Heart left ventricle (tissue), 16 donors: ENCODE results near the gene GJB2. TPM values are rescaled to one million over a fixed set of nuclear protein-coding genes. Genes with fewer than 3 reads are reported as not detected.

Source experiments
- ATAC-seq, 4 donors: fragments of 200-7000 bp; cut with Tn5 transposase; one replicate each; pipeline ENCODE4 v1.9.1; 2020 to 2022; ENCODE audit warnings: moderate library complexity in 4 of 4, mild to moderate bottlenecking in 3 of 4, moderate number of reproducible peaks in 1 of 4
- DNase-seq, 5 donors: peaks; one replicate each; pipeline ENCODE4 v3.0.0-alpha.2; 2020
- H3K27ac ChIP-seq, 12 donors: fragments of 200-600 bp; sonication (generic) in 4 of 12; one replicate each; pipeline versions ENCODE4 v1.5.0 to v1.8.0; 2016 to 2022; ENCODE audit warnings: mild to moderate bottlenecking in 2 of 12
- H3K27me3 ChIP-seq, 9 donors: fragments of 200-600 bp; sonication (generic) in 2 of 9; one replicate each; pipeline versions ENCODE4 v1.5.1 to v1.8.0; 2016 to 2022; ENCODE audit warnings: mild to moderate bottlenecking in 3 of 9
- H3K36me3 ChIP-seq, 9 donors: fragments of 200-600 bp; sonication (generic) in 2 of 9; one replicate each; pipeline versions ENCODE4 v1.5.0 to v1.8.0; 2018 to 2022; ENCODE audit warnings: mild to moderate bottlenecking in 2 of 9
- H3K4me1 ChIP-seq, 12 donors: fragments of 200-600 bp; sonication (generic) in 4 of 12; one replicate each; pipeline versions ENCODE4 v1.5.0 to v1.8.0; 2016 to 2022; ENCODE audit warnings: mild to moderate bottlenecking in 3 of 12
- H3K4me3 ChIP-seq, 12 donors: fragments of 200-600 bp; sonication (generic) in 4 of 12; one replicate each; pipeline versions ENCODE4 v1.5.0 to v1.8.0; 2017 to 2022; ENCODE audit warnings: mild to moderate bottlenecking in 9 of 12, moderate library complexity in 4 of 12
- H3K9me3 ChIP-seq, 12 donors: fragments of 200-600 bp; sonication (generic) in 4 of 12; one replicate each; pipeline versions ENCODE4 v1.5.0 to v1.8.0; 2016 to 2022; ENCODE audit warnings: mild to moderate bottlenecking in 1 of 12
- CTCF ChIP-seq, 12 donors: fragments of 200-600 bp; sonication (generic) in 4 of 12; IDR thresholded peaks; one replicate each; pipeline versions ENCODE4 v1.5.0 to v1.8.0; 2018 to 2022; ENCODE audit warnings: antibody characterized with exemption in 12 of 12, mild to moderate bottlenecking in 5 of 12
- POLR2A ChIP-seq, 2 donors: fragments of 450-650 bp; IDR thresholded peaks; one replicate each; pipeline ENCODE4 v1.6.1; 2017; ENCODE audit warnings: antibody characterized with exemption in 2 of 2, mild to moderate bottlenecking in 2 of 2, moderate library complexity in 2 of 2
- WGBS, 4 donors: extraction: QIAGEN DNeasy Blood & Tissue Kit in 2 of 4; methylation state at CpG; one replicate each; pipeline versions ENCODE4 v1.1.5 to v1.1.7; 2013 to 2018; 5-methylcytosine and 5-hydroxymethylcytosine counted together
- intact Hi-C, 10 donors: fragments of 100-400 bp; cut with DNase I; formaldehyde crosslinking; loops; one replicate each; pipeline versions ENCODE4 v1.11.1 to v1.14.2; 2022
- polyA plus RNA-seq, 2 donors: library from polyadenylated mRNA; stranded (reverse); fragments of 200-250 nt; gene quantifications; one replicate each; pipeline ENCODE4 v1.2.3, GENCODE V29; 2013
- total RNA-seq, 9 donors: library from RNA; depleted of rRNA in 2 of 9; stranded (reverse); fragments of >200 nt in 2 of 9; fragmentation: NEBNext Ultra II Directional in 3 of 9; extraction: Animal tissue kit (Norgen Biotek cat#: 25700) in 3 of 9; gene quantifications; one replicate each; pipeline versions ENCODE4 v1.1.0 to v1.2.4, GENCODE V29; 2016 to 2023
- donor health status: ischemic (EF 13 %, LVEDD 7.1; RV severe dilation, severe dysfunction).
- donor health status: healthy with polysubstance abuse.
- donor health status: DM: no; HTN: yes; CAD: no.
- donor health status: DM: no; HTN: no; CAD: no.
- donor health status: ischemic (EF 25% LVEDD 6.9; RV normal size, moderate dysfunction).
- donor health status: ischemic (EF 25% LVEDD 5.7; RV mildly dilated, moderate dysfunction).
- donor health status: healthy.
- donor health status: DM: yes; HTN: yes; CAD: no.
- donor health status: ischemic (EF 35%, LVEDD 5.7; RV mildly dilated, moderate dysfunction).
- donor health status: nonischemic (EF 11% LVEDD 7.7; RV severe dilation, severe dysfunction).
- donor health status: DM: yes; HTN: yes; CAD: no.
- donor health status: PGD.
- donor health status: ischemic (EF 29% LVEDD 5.4; RV normal size, mild dysfunction).
- donor health status: nonischemic (EF 23%, LVEDD 6.1; RV moderate dilation, normal function).

The GJB2 gene
- total and polyA plus RNA-seq, 11 donors = 0.10 to 2.0 (median 0.26) TPM; not detected in 1

DNA sequence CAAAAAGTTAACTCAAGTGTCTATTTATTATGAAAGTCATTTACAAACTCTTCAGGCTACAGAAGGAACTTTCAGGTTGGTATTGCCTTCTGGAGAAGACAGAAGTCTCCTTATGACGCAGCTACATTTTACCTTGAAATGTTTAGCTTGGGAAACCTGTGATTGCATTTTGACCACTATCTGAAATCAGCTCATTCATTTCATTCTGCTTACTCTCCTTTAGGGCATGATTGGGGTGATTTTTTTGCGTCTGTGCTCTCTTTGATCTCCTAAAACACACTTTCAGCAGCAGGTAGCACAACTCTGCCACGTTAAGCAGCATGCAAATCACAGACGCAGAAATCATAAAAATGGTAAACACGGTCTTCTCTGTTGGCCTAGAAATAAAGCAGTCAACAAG is 29.8 kb upstream of the GJB2 start:
- intact Hi-C loops = no loop called here
- Histone ChIP-seq H3K27ac (no peak overlapping the region), H3K4me3 (no peak overlapping the region), H3K9me3 (no peaks in the 10 kb centered on the region), H3K4me1 (peaks cover 0 to 15% (median 0%) of the 10 kb centered on the region in 12 donors), H3K36me3 (no peaks in the 10 kb centered on the region), H3K27me3 (peaks cover 0 to 32% (median 0%) of the 10 kb centered on the region in 9 donors)
- TF ChIP-seq CTCF (IDR thresholded peaks at IDR 0.05) (no peak), POLR2A (IDR thresholded peaks at IDR 0.05) (no peak)
- no peak for DNase-seq
- ATAC-seq = no peak
- 81 to 88% (median 82%) methylated on average over 5 of the region's 5 CpGs for WGBS, 4 donors

GRCh38 chr13:20221772-20222171 is 29.0 kb upstream of the GJB2 start:
- WGBS, 4 donors = 69 to 85% (median 77%) methylated on average over 6 of the region's 6 CpGs
- ATAC-seq (no peak), DNase-seq (no peak)
- Histone ChIP-seq H3K4me3 (no peak overlapping the region), H3K27ac (no peak overlapping the region), H3K27me3 (peaks cover 0 to 32% (median 0%) of the 10 kb centered on the region in 9 donors), H3K9me3 (no peaks in the 10 kb centered on the region), H3K4me1 (peaks cover 0 to 15% (median 0%) of the 10 kb centered on the region in 12 donors), H3K36me3 (no peaks in the 10 kb centered on the region)
- no peak for TF ChIP-seq CTCF (IDR thresholded peaks at IDR 0.05)
- intact Hi-C loops = no loop called here

- no peak overlapping the region for H3K4me3 ChIP-seq
- H3K4me1 ChIP-seq = peaks cover 0 to 15% (median 0%) of the 10 kb centered on the region in 12 donors
- no peak for ATAC-seq
- H3K27me3 ChIP-seq = peaks cover 0 to 31% (median 0%) of the 10 kb centered on the region in 9 donors
- H3K36me3 ChIP-seq = no peaks in the 10 kb centered on the region
- DNase-seq = no peak
- peaks cover 0 to 4% (median 0%) of the 10 kb centered on the region in 12 donors for H3K9me3 ChIP-seq
- intact Hi-C loops = no loop called here
- no peak overlapping the region for H3K27ac ChIP-seq
- TF ChIP-seq CTCF (IDR thresholded peaks at IDR 0.05) (no peak), POLR2A (IDR thresholded peaks at IDR 0.05) (no peak)
These were observed 26.8 kb upstream of the GJB2 start for GRCh38 chr13:20219577-20219976.

GRCh38 chr13:20217168-20217567 is 24.4 kb upstream of the GJB2 start:
- DNase-seq = no peak
- Histone ChIP-seq H3K9me3 (peaks cover 0 to 16% (median 0%) of the 10 kb centered on the region in 12 donors), H3K27ac (no peak overlapping the region), H3K36me3 (no peaks in the 10 kb centered on the region), H3K4me3 (no peak overlapping the region), H3K27me3 (peaks cover 0 to 18% (median 0%) of the 10 kb centered on the region in 9 donors), H3K4me1 (peaks cover 0 to 15% (median 0%) of the 10 kb centered on the region in 12 donors)
- WGBS, 4 donors = 56 to 68% (median 67%) methylated on average over 3 of the region's 3 CpGs
- no peak for TF ChIP-seq CTCF (IDR thresholded peaks at IDR 0.05)
- TF ChIP-seq POLR2A (IDR thresholded peaks at IDR 0.05) = no peak
- intact Hi-C loops = no loop called here
- ATAC-seq = no peak
